Measurements from ENCODE around the gene FAF1. TPM values are rescaled to one million over a fixed set of nuclear protein-coding genes. Genes with fewer than 3 reads are reported as not detected.

FAF1 gene
- total and polyA plus RNA-seq, 9 of the 15 experiments (the other 6 are each of a cell fraction or from before 2014, with no cell fraction given) = 48.7 to 225 (median 118) TPM

DNA sequence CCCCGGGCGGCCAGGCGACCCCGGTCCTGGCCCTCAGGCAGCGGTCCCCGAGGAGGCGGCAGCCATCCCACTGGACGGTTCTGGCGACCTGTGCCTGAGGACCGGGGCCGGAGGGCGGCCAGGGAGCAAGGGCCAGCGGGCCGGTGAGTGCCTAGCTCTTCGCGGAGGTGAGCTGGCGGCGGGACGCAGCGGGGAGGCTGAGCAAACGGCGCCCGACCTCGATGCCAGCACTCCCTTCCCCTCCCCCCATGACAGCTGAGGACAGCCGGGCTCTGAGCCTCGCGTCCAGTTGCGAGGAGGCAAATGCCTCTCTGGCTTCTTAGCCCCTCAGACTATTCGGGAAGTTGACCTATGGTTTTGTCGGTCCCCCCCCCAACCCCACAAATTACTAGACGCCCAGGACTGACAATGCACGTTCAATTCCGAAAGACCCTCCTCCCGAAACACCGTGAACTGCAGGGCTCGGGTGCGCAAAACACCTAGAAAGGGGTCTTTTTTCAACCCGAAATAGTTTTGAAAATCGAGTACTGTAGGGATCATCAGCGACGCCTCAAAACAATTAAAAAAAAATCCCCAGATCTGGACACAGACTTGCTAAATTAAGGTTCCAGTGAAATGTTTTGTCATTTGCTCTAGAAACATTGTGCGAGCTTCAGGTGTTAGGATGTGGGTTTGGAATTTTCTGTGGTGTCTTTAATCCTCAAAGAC lies 18.2 kb upstream of the FAF1 start (continued):
- TF ChIP-seq, protein P1, sequence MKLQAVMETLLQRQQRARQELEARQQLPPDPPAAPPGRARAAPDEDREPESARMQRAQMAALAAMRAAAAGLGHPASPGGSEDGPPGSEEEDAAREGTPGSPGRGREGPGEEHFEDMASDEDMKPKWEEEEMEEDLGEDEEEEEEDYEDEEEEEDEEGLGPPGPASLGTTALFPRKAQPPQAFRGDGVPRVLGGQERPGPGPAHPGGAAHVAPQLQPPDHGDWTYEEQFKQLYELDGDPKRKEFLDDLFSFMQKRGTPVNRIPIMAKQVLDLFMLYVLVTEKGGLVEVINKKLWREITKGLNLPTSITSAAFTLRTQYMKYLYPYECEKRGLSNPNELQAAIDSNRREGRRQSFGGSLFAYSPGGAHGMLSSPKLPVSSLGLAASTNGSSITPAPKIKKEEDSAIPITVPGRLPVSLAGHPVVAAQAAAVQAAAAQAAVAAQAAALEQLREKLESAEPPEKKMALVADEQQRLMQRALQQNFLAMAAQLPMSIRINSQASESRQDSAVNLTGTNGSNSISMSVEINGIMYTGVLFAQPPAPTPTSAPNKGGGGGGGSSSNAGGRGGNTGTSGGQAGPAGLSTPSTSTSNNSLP (IDR thresholded peaks at IDR 0.05; ENCODE audit: borderline replicate concordance, low read depth, low read length) = no peak
- TF ChIP-seq ASH1L (IDR thresholded peaks at IDR 0.05; ENCODE audit: borderline replicate concordance, low read depth, partially characterized antibody) (no peak), HDAC8 (tag; IDR thresholded peaks at IDR 0.05) (no peak), MCM2 (IDR thresholded peaks at IDR 0.05; ENCODE audit: low read depth) (no peak), CHCHD3 (CRISPR knock-in tag; IDR thresholded peaks at IDR 0.05) (no peak)
- TF ChIP-seq, protein P2, sequence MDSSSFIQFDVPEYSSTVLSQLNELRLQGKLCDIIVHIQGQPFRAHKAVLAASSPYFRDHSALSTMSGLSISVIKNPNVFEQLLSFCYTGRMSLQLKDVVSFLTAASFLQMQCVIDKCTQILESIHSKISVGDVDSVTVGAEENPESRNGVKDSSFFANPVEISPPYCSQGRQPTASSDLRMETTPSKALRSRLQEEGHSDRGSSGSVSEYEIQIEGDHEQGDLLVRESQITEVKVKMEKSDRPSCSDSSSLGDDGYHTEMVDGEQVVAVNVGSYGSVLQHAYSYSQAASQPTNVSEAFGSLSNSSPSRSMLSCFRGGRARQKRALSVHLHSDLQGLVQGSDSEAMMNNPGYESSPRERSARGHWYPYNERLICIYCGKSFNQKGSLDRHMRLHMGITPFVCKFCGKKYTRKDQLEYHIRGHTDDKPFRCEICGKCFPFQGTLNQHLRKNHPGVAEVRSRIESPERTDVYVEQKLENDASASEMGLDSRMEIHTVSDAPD (CRISPR knock-in tag; IDR thresholded peaks at IDR 0.05) = no peak
- TF ChIP-seq, protein P3, sequence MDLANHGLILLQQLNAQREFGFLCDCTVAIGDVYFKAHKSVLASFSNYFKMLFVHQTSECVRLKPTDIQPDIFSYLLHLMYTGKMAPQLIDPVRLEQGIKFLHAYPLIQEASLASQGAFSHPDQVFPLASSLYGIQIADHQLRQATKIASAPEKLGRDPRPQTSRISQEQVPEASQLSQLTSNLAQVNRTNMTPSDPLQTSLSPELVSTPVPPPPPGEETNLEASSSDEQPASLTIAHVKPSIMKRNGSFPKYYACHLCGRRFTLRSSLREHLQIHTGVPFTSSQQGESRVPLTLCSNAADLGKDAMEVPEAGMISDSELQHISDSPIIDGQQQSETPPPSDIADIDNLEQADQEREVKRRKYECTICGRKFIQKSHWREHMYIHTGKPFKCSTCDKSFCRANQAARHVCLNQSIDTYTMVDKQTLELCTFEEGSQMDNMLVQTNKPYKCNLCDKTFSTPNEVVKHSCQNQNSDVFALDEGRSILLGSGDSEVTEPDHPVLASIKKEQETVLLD (IDR thresholded peaks at IDR 0.05) = peak; percentile 61; the same call in 1 of the 2 replicates
- TF ChIP-seq, protein P4, sequence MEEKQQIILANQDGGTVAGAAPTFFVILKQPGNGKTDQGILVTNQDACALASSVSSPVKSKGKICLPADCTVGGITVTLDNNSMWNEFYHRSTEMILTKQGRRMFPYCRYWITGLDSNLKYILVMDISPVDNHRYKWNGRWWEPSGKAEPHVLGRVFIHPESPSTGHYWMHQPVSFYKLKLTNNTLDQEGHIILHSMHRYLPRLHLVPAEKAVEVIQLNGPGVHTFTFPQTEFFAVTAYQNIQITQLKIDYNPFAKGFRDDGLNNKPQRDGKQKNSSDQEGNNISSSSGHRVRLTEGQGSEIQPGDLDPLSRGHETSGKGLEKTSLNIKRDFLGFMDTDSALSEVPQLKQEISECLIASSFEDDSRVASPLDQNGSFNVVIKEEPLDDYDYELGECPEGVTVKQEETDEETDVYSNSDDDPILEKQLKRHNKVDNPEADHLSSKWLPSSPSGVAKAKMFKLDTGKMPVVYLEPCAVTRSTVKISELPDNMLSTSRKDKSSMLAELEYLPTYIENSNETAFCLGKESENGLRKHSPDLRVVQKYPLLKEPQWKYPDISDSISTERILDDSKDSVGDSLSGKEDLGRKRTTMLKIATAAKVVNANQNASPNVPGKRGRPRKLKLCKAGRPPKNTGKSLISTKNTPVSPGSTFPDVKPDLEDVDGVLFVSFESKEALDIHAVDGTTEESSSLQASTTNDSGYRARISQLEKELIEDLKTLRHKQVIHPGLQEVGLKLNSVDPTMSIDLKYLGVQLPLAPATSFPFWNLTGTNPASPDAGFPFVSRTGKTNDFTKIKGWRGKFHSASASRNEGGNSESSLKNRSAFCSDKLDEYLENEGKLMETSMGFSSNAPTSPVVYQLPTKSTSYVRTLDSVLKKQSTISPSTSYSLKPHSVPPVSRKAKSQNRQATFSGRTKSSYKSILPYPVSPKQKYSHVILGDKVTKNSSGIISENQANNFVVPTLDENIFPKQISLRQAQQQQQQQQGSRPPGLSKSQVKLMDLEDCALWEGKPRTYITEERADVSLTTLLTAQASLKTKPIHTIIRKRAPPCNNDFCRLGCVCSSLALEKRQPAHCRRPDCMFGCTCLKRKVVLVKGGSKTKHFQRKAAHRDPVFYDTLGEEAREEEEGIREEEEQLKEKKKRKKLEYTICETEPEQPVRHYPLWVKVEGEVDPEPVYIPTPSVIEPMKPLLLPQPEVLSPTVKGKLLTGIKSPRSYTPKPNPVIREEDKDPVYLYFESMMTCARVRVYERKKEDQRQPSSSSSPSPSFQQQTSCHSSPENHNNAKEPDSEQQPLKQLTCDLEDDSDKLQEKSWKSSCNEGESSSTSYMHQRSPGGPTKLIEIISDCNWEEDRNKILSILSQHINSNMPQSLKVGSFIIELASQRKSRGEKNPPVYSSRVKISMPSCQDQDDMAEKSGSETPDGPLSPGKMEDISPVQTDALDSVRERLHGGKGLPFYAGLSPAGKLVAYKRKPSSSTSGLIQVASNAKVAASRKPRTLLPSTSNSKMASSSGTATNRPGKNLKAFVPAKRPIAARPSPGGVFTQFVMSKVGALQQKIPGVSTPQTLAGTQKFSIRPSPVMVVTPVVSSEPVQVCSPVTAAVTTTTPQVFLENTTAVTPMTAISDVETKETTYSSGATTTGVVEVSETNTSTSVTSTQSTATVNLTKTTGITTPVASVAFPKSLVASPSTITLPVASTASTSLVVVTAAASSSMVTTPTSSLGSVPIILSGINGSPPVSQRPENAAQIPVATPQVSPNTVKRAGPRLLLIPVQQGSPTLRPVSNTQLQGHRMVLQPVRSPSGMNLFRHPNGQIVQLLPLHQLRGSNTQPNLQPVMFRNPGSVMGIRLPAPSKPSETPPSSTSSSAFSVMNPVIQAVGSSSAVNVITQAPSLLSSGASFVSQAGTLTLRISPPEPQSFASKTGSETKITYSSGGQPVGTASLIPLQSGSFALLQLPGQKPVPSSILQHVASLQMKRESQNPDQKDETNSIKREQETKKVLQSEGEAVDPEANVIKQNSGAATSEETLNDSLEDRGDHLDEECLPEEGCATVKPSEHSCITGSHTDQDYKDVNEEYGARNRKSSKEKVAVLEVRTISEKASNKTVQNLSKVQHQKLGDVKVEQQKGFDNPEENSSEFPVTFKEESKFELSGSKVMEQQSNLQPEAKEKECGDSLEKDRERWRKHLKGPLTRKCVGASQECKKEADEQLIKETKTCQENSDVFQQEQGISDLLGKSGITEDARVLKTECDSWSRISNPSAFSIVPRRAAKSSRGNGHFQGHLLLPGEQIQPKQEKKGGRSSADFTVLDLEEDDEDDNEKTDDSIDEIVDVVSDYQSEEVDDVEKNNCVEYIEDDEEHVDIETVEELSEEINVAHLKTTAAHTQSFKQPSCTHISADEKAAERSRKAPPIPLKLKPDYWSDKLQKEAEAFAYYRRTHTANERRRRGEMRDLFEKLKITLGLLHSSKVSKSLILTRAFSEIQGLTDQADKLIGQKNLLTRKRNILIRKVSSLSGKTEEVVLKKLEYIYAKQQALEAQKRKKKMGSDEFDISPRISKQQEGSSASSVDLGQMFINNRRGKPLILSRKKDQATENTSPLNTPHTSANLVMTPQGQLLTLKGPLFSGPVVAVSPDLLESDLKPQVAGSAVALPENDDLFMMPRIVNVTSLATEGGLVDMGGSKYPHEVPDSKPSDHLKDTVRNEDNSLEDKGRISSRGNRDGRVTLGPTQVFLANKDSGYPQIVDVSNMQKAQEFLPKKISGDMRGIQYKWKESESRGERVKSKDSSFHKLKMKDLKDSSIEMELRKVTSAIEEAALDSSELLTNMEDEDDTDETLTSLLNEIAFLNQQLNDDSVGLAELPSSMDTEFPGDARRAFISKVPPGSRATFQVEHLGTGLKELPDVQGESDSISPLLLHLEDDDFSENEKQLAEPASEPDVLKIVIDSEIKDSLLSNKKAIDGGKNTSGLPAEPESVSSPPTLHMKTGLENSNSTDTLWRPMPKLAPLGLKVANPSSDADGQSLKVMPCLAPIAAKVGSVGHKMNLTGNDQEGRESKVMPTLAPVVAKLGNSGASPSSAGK (IDR thresholded peaks at IDR 0.05) = 0 out of 2 replicates have a peak, but pooled peaks have one; percentile 47

All from K562 (cell line).